Mucosa of gallbladder (tissue), 1 donor: ENCODE results near the gene NDUFV2. TPM values are rescaled to one million over a fixed set of nuclear protein-coding genes. Genes with fewer than 3 reads are reported as not detected.
"Not testable (repeated sequence)": the region's sequence is repeated elsewhere in the genome, so short reads cannot be mapped to it uniquely, and the experiment has no call there.

ENCODE experiments used
- DNase-seq: peaks from one replicate; pipeline ENCODE4 v3.0.0-alpha.2; 2020; ENCODE audit warnings: low spot score
- total RNA-seq: library from RNA; stranded (reverse); gene quantifications from one replicate; pipeline ENCODE4 v1.2.1, GENCODE V29; 2021
- donor health status: DM: no; HTN: no; CAD: no.

Gene NDUFV2
- 106 TPM for total RNA-seq

GRCh38 chr18:9102508-9103375 is at the start of gene NDUFV2:
Gene NDUFV2 (plus strand): TSS chr18:9102699. CDS start chr18:9102744, 45 bp downstream.
- DNase-seq = peak; percentile 97

- no peak for DNase-seq
These were observed 48.7 kb upstream of the NDUFV2 start for GRCh38 chr18:9053814-9054213.

DNA sequence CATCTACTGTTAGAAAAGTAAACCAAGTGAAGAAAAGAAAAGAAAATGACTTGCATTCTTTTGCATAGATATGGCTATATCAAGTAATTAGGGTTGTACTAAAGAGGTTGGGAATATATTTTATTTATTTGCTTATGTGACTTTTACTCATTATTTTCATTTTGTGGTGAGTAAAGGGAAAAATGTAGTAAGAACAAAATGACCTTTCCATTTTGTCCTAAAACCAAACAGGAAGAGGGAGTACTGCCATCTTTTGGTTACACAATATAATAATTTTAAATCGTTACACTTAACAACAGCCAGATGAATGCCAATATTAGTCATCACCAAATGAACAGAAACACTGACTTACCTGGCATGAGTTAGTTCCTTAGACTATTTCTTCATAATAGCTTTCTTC is 47.3 kb upstream of the NDUFV2 start:
- DNase-seq = no peak

DNA sequence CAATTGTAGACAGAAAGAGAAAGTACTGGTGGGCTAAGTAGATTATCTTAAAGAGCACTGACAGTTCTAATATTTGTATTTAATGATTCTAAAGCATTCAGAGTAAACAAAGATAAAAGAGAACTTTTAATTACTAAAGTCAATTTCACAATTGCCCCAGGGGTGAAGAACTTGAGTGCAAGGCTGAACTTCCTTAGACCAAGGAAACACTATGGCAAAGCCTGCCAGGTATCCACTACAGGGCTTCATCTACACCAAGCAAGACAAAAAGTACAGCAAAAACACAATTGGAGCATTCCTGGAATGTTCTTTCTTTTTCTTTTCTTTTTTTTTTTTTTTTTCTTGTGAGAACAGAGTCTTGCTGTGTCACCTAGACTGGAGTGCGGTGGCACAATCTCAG is 46.9 kb upstream of the NDUFV2 start:
- no peak for DNase-seq

DNA sequence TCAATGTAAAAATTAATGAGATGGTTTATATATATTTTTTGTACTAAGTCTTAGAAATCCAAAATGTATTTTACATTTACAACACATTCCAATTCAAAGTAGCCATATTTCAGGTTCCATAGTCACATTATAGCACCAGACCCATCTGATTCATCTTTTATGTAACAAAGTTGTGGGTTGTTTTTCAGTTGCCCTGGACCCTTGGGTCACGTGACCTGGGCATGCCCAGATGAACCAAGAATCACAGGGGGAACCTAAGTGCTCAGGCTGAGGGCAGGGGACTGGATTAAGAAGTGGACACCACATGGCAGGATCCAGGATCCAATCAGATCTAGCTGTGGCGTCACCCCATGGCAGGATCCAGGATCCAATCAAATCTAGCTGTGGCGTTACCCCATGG is 44.9 kb upstream of the NDUFV2 start:
- no peak for DNase-seq

- no peak for DNase-seq
These were observed 44.1 kb upstream of the NDUFV2 start for GRCh38 chr18:9058406-9058805.

- no peak for DNase-seq
These were observed 40.1 kb upstream of the NDUFV2 start for GRCh38 chr18:9062418-9062751.

DNA sequence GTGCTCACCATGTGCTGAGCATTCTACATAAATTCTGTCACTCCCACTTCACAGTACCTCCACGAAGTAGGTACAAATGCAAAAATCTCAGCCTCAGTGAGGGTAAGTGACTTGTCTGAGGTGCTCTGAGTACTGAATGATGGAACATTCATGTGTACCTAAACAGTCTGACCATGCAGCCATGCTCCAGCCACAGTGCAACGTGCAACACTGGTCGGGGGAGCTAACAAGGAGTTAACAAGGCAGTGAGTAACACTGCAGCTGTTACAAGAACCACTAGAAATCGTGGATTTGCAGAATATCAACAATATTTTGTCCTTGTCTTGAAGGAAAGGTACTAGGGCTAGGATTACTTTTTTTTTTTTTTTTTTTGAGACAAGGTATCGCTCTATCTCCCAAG is 36.6 kb upstream of the NDUFV2 start:
- no peak for DNase-seq

DNA sequence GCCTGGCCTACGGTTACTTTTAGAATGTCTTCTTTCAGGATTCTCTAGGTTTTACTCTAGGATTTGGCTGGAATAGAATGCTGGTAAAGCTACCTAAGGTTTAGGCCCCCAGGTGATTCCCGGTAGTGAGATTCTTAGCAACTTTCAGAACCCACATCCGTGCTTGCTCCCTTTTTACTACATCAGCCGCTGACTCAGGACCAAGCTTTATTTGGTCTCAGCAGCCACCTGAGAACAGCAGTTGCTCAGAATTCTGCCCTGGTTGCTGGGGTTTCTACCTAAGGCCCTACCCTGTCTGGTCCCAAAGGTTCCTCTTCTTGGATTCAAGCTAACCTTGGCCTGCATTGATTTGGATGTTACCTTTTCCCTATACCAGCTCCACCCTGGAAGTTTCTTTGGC is 36.1 kb upstream of the NDUFV2 start:
- DNase-seq = no peak

- DNase-seq = no peak
These were observed 35.6 kb upstream of the NDUFV2 start for GRCh38 chr18:9066817-9067306.

DNA sequence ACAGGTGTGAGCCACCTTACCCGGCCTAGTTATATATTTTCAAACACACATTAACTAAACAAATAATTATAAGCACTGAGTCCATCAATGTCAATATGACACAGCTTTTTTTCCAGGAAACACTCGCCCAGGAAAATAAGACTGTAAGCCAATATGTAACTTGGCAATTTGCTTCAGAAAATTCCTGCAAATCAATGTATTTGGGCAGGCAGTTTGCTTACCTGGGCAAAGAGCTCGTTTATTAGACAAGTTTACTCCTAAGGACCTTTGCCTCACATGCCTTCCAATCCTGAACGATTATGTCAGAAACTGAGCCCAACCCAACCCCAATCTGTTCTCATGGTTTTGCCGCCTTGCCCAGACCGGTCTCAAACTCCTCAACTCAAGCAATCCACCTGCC is 34.7 kb upstream of the NDUFV2 start:
- DNase-seq = peak; percentile 31

DNA sequence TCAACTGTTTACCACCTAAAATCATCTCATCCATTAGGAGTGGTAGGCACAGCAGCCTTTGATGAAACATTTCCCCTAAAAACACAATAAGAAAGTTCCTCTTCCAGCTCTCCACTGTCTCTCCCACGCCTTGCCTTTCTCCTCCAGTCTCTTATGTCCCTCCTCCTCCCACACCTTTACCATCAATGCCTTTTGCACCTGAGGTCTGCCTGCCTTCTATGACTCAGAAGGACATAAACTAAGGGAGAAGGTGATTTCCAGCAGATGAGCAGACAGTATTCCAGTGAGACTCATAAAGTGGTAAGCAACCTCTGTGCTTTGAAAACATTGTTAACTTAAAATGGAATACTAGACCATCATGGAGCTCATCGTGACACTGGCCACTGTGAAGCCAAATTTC is 34.2 kb upstream of the NDUFV2 start:
- no peak for DNase-seq

DNA sequence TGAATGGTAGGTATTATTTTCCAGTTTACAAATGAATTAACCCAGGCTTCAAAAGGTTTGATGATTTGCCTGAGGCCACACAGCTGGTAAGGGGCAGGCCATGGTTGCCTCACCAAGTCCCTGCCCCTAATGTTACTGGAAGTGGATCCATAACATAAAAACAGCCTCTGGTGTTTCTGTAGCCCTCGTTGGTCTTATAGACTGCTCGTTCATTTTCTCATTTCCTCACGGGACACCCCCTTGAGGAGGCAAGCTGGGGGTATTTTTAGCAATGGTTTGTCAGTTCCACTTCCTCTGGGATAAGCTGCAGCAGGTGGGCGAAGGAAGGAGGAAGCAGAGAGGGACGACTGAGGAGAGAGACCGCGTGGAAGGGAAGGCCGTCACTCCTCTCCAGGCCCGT is 32.9 kb upstream of the NDUFV2 start:
- no peak for DNase-seq

GRCh38 chr18:9070212-9070611 is 32.3 kb upstream of the NDUFV2 start:
- DNase-seq = no peak

- no peak for DNase-seq
These were observed 22.5 kb upstream of the NDUFV2 start for GRCh38 chr18:9079818-9080528.

GRCh38 chr18:9081940-9082339 is 20.6 kb upstream of the NDUFV2 start:
- no peak for DNase-seq

- no peak for DNase-seq
These were observed 19.6 kb upstream of the NDUFV2 start for GRCh38 chr18:9082711-9083510.

GRCh38 chr18:9086015-9086414 is 16.5 kb upstream of the NDUFV2 start:
- DNase-seq = no peak

- DNase-seq = no peak
These were observed 15.9 kb upstream of the NDUFV2 start for GRCh38 chr18:9086624-9087023.

- no peak for DNase-seq
These were observed 15.4 kb upstream of the NDUFV2 start for GRCh38 chr18:9087144-9087543.

DNA sequence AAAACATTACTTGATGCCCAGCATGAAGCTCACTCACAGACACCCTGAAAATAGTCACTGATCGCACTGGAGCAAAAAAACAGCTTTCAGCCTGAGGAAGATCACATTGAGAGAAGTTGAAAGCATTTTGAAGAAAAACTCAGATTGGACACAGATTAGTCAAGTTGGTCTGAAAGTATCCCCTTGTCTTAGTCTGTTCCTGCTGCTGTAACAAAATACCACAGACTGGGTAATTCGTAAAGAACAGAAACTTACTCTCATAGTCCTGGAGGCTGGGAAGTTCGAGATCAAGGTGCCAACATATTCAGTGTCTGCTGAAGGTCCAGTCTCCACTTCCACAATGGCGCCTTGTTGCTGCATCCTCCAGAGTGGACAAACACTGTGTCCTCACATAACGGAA is 14.2 kb upstream of the NDUFV2 start:
- no peak for DNase-seq

GRCh38 chr18:9088727-9089126 is 13.8 kb upstream of the NDUFV2 start:
- DNase-seq = not testable (repeated sequence)
